ENCODE data around the gene CDC25C.

GRCh38 chr5:138263581-138263980, 68.0 kb downstream of the CDC25C start:
- TF ChIP-seq CTCF (conservative IDR thresholded peaks at IDR 0.05; ENCODE audit: low read length) (no peak), EZH2phosphoT487 (IDR thresholded peaks at IDR 0.05; ENCODE audit: borderline replicate concordance, low read depth, low read length) (no peak)
